Epithelial cell of proximal tubule (primary cell): ENCODE results near the gene SHROOM2. TPM values are rescaled to one million over a fixed set of nuclear protein-coding genes. Genes with fewer than 3 reads are reported as not detected.
A peak's percentile ranks its signal among the peaks of the same experiment; 100 is the strongest.

ENCODE experiments used
- DNase-seq: peaks from one replicate; pipeline ENCODE4 v3.0.0-alpha.2; 2011; ENCODE audit warnings: low read depth
- H3K4me3 ChIP-seq: 2 replicates; pipeline ENCODE4 v1.5.1; 2011; ENCODE audit warnings: low read depth, mild to moderate bottlenecking, low read length
- CTCF ChIP-seq: conservative IDR thresholded peaks from 2 replicates; pipeline ENCODE4 v1.5.1; 2012; ENCODE audit warnings: low read depth, mild to moderate bottlenecking, low read length
- total RNA-seq: library from RNA; depleted of rRNA; stranded (reverse); fragments of >200 nt; gene quantifications from 2 replicates; pipeline ENCODE4 v1.2.3, GENCODE V29; 2015

SHROOM2 gene
- total RNA-seq, 1 donor from 2014 or later, result 8.9 TPM

GRCh38 chrX:9995855-9996339, 209.7 kb downstream of the SHROOM2 start:
- H3K4me3 ChIP-seq, result no peak overlapping the region
- no peak for DNase-seq
- peak; percentile 92 for TF ChIP-seq CTCF

GRCh38 chrX:9997041-9997440, 210.8 kb downstream of the SHROOM2 start:
- H3K4me3 ChIP-seq, result no peak overlapping the region
- no peak for TF ChIP-seq CTCF
- no peak for DNase-seq

GRCh38 chrX:9997524-9997923, 211.3 kb downstream of the SHROOM2 start:
- no peak for TF ChIP-seq CTCF

More at GRCh38 chrX:9997524-9997923, 211.3 kb downstream of the SHROOM2 start:
- DNase-seq, result no peak
- no peak overlapping the region for H3K4me3 ChIP-seq

Other genes with a start within 250 kb of the SHROOM2 start
- 16.6 and 17.4 TPM in 2 replicates for gene GPR143, start 20.6 kb upstream of the SHROOM2 start, total RNA-seq
- not detected in 2 replicates for gene CLDN34, start 180.9 kb downstream of the SHROOM2 start, total RNA-seq